Measurements from ENCODE around the gene PCSK6. TPM values are rescaled to one million over a fixed set of nuclear protein-coding genes. Genes with fewer than 3 reads are reported as not detected.

The PCSK6 gene
- total RNA-seq, 1 experiment from 2014 or later, result 3.7 TPM

- intact Hi-C loops (cut with micrococcal nuclease), result loop anchor here (5.0 kb wide), 2 partner anchors 52 to 67 kb away; no protein-coding TSS in a partner anchor
- Histone ChIP-seq H3K79me2 (ENCODE audit: low read length) (peaks cover 16% of the 10 kb centered on the region), H3K27me3 (ENCODE audit: low read length) (no peaks in the 10 kb centered on the region), H3K27ac (ENCODE audit: low read length) (no peak overlapping the region), H3K4me1 (ENCODE audit: insufficient read depth, low read length) (peaks cover 9% of the 10 kb centered on the region), H3K36me3 (ENCODE audit: low read depth, low read length) (no peaks in the 10 kb centered on the region), H3K9me3 (ENCODE audit: low read length) (no peaks in the 10 kb centered on the region), H3K9me2 (replicated peaks; ENCODE audit: low read length) (no peaks in the 10 kb centered on the region), H2AFZ (ENCODE audit: low read length) (no peak overlapping the region), H3K4me3 (ENCODE audit: low read length) (no peak overlapping the region), H3K9ac (ENCODE audit: low read length) (no peak overlapping the region), H4K20me1 (ENCODE audit: low read length) (peaks cover 9% of the 10 kb centered on the region), H3K4me2 (ENCODE audit: low read length) (no peak overlapping the region), H3F3A (ENCODE audit: low read length, unreplicated experiment) (no peaks in the 10 kb centered on the region)
- BruUV-seq (replicated peaks), result no TSS peak
- ATAC-seq (no peak), DNase-seq (no peak)
- TF ChIP-seq EZH2 (IDR thresholded peaks at IDR 0.05; ENCODE audit: low read length, unreplicated experiment) (no peak), EZH2phosphoT487 (IDR thresholded peaks at IDR 0.05; ENCODE audit: borderline replicate concordance, low read length) (no peak)
- TF ChIP-seq, protein P1, sequence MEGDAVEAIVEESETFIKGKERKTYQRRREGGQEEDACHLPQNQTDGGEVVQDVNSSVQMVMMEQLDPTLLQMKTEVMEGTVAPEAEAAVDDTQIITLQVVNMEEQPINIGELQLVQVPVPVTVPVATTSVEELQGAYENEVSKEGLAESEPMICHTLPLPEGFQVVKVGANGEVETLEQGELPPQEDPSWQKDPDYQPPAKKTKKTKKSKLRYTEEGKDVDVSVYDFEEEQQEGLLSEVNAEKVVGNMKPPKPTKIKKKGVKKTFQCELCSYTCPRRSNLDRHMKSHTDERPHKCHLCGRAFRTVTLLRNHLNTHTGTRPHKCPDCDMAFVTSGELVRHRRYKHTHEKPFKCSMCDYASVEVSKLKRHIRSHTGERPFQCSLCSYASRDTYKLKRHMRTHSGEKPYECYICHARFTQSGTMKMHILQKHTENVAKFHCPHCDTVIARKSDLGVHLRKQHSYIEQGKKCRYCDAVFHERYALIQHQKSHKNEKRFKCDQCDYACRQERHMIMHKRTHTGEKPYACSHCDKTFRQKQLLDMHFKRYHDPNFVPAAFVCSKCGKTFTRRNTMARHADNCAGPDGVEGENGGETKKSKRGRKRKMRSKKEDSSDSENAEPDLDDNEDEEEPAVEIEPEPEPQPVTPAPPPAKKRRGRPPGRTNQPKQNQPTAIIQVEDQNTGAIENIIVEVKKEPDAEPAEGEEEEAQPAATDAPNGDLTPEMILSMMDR (conservative IDR thresholded peaks at IDR 0.05; ENCODE audit: low read depth, low read length), result no peak
- ChIA-PET CTCF (no interaction called here), POLR2A (ENCODE audit: unreplicated experiment) (no interaction called here)
Measured at GRCh38 chr15:101254157-101255050, 235.1 kb downstream of the PCSK6 start.

Other genes starting within 250 kb of the PCSK6 start
- 13.8 and 19.5 TPM in 2 replicates for gene CHSY1, start 237.7 kb downstream of the PCSK6 start, total RNA-seq (2014; rRNA removed)
- 40.1 and 47.0 TPM in 2 replicates for gene SELENOS, start 212.2 kb downstream of the PCSK6 start, total RNA-seq (2014; rRNA removed)
- gene SNRPA1, start 194.5 kb downstream of the PCSK6 start, total RNA-seq (2014; rRNA removed), result 66.1 and 68.2 TPM in 2 replicates
- 18.4 and 23.3 TPM in 2 replicates for gene TM2D3, start 162.7 kb upstream of the PCSK6 start, total RNA-seq (2014; rRNA removed)
- gene TARS3, start 234.8 kb upstream of the PCSK6 start, total RNA-seq (2014; rRNA removed), result 5.4 and 8.1 TPM in 2 replicates

Measured in PC-3 (cell line).